Mesenchymal stem cell (in vitro differentiated cells and primary cell): ENCODE data around the gene MRPS23.

ENCODE experiments used
- DNase-seq: peaks from one replicate; pipeline ENCODE4 v3.0.0-alpha.2; 2013
- H2AFZ ChIP-seq: one replicate; pipeline ENCODE4 v1.6.1; 2013; ENCODE audit warnings: low read depth, mild to moderate bottlenecking, control low read depth, inconsistent platforms, low read length, moderate library complexity
- H2AK5ac ChIP-seq: 2 replicates; pipeline ENCODE4 v1.6.1; 2013; ENCODE audit warnings: low read length, moderate library complexity, mild to moderate bottlenecking, inconsistent platforms; ENCODE audit not compliant: severe bottlenecking
- H2BK120ac ChIP-seq: one replicate; pipeline ENCODE4 v1.6.1; 2013; ENCODE audit warnings: low read depth, mild to moderate bottlenecking, inconsistent platforms, low read length, moderate library complexity
- H2BK12ac ChIP-seq, 2 experiments: one replicate each; pipeline ENCODE4 v1.6.1; 2013; ENCODE audit warnings: inconsistent platforms in 2 of 2, low read length in 2 of 2, mild to moderate bottlenecking in 2 of 2, moderate library complexity in 2 of 2, control low read depth in 1 of 2
- H2BK15ac ChIP-seq: one replicate; pipeline ENCODE4 v1.6.1; 2013; ENCODE audit warnings: mild to moderate bottlenecking, low read depth, inconsistent platforms; ENCODE audit not compliant: poor library complexity, severe bottlenecking
- H2BK5ac ChIP-seq: 2 replicates; pipeline ENCODE4 v1.6.1; 2013; ENCODE audit warnings: low read depth, mild to moderate bottlenecking, low read length, control low read depth, inconsistent platforms; ENCODE audit not compliant: poor library complexity, severe bottlenecking
- H3K14ac ChIP-seq, 2 experiments: one replicate each; pipeline ENCODE4 v1.6.1; 2013; ENCODE audit warnings: inconsistent platforms in 2 of 2, low read length in 2 of 2, control low read depth in 1 of 2, mild to moderate bottlenecking in 1 of 2, moderate library complexity in 1 of 2
- H3K18ac ChIP-seq, 2 experiments: one replicate each; pipeline ENCODE4 v1.6.1; 2013; ENCODE audit warnings: inconsistent platforms in 2 of 2, low read length in 2 of 2, control low read depth in 1 of 2, low read depth in 1 of 2, mild to moderate bottlenecking in 1 of 2
- H3K23ac ChIP-seq, 2 experiments: one replicate each; pipeline ENCODE4 v1.6.1; 2013; ENCODE audit warnings: inconsistent platforms in 2 of 2, low read length in 2 of 2, mild to moderate bottlenecking in 2 of 2, moderate library complexity in 2 of 2, control low read depth in 1 of 2
- H3K27ac ChIP-seq: 2 replicates; pipeline ENCODE4 v1.5.1; 2013; ENCODE audit warnings: mild to moderate bottlenecking, moderate library complexity, low read length, control low read depth, inconsistent platforms; ENCODE audit not compliant: poor library complexity, severe bottlenecking
- H3K27me3 ChIP-seq, 2 experiments: 2 replicates each; pipeline versions ENCODE4 v1.6.1 to v1.7.0; 2013; ENCODE audit warnings: low read length in 2 of 2, mild to moderate bottlenecking in 2 of 2, moderate library complexity in 2 of 2, control low read depth in 1 of 2, inconsistent platforms in 1 of 2; ENCODE audit not compliant: control insufficient read depth in 1 of 2, insufficient read depth in 1 of 2
- H3K36me3 ChIP-seq, 2 experiments: 2 replicates each; pipeline versions ENCODE4 v1.6.1 to v1.7.0; 2013; ENCODE audit warnings: low read length in 2 of 2, control low read depth in 1 of 2, inconsistent platforms in 1 of 2, low read depth in 1 of 2, mild to moderate bottlenecking in 1 of 2; ENCODE audit not compliant: insufficient read depth in 2 of 2, control insufficient read depth in 1 of 2
- H3K4ac ChIP-seq, 2 experiments: one replicate each; pipeline ENCODE4 v1.6.1; 2013; ENCODE audit warnings: inconsistent platforms in 2 of 2, low read length in 2 of 2, mild to moderate bottlenecking in 2 of 2, moderate library complexity in 2 of 2, control low read depth in 1 of 2, low read depth in 1 of 2
- H3K4me1 ChIP-seq: 2 replicates; pipeline ENCODE4 v1.6.1; 2013; ENCODE audit warnings: low read depth, low read length, control low read depth; ENCODE audit not compliant: control insufficient read depth, insufficient read depth
- H3K4me2 ChIP-seq: 2 replicates; pipeline ENCODE4 v1.6.1; 2013; ENCODE audit warnings: low read length, mild to moderate bottlenecking, inconsistent platforms; ENCODE audit not compliant: poor library complexity, severe bottlenecking
- H3K4me3 ChIP-seq, 2 experiments: 2 replicates each; pipeline versions ENCODE4 v1.5.1 to v1.7.0; 2013; ENCODE audit warnings: low read length in 2 of 2, mild to moderate bottlenecking in 2 of 2, control low read depth in 1 of 2, low read depth in 1 of 2; ENCODE audit not compliant: insufficient read depth in 1 of 2
- H3K79me1 ChIP-seq: replicated peaks from 2 replicates; pipeline ENCODE4 v1.6.1; 2013; ENCODE audit warnings: mild to moderate bottlenecking, control low read depth, low read length, inconsistent platforms; ENCODE audit not compliant: poor library complexity, severe bottlenecking
- H3K9ac ChIP-seq: 2 replicates; pipeline ENCODE4 v1.7.0; 2013; ENCODE audit warnings: mild to moderate bottlenecking, low read length, moderate library complexity
- H3K9me3 ChIP-seq: 2 replicates; pipeline ENCODE4 v1.7.0; 2013; ENCODE audit warnings: mild to moderate bottlenecking, low read length; ENCODE audit not compliant: control insufficient read depth
- H4K8ac ChIP-seq: one replicate; pipeline ENCODE4 v1.6.1; 2013; ENCODE audit warnings: inconsistent platforms, mild to moderate bottlenecking, low read length, moderate library complexity
- H4K91ac ChIP-seq: one replicate; pipeline ENCODE4 v1.6.1; 2013; ENCODE audit warnings: mild to moderate bottlenecking, low read length, inconsistent platforms
- WGBS: methylation state at CpG from one replicate; pipeline ENCODE4 v1.1.7; 2013; ENCODE audit warnings: mixed read lengths; 5-methylcytosine and 5-hydroxymethylcytosine counted together

Gene MRPS23

GRCh38 chr17:57873261-57874057 lies 23.6 kb upstream of the MRPS23 start:
- H3K9me3 ChIP-seq = no peaks in the 10 kb centered on the region
- H2AFZ ChIP-seq = no peak overlapping the region
- H2BK15ac ChIP-seq = peak overlapping the region; percentile 93
- peaks cover 15% of the 10 kb centered on the region for H3K79me1 ChIP-seq
- H3K4me1 ChIP-seq = peaks cover 66% of the 10 kb centered on the region
- H2AK5ac ChIP-seq = peak overlapping the region; percentile 59
- no peaks in the 10 kb centered on the region for H3K27me3 ChIP-seq
- H3K9ac ChIP-seq = peak overlapping the region; percentile 80
- peak overlapping the region; percentile 62 to 98 for H3K4ac ChIP-seq
- H3K4me2 ChIP-seq = no peak overlapping the region
- H3K27ac ChIP-seq = peak overlapping the region; percentile 99
- H2BK5ac ChIP-seq = no peak overlapping the region
- peaks cover 47 to 71% of the 10 kb centered on the region in 2 experiments for H3K36me3 ChIP-seq
- DNase-seq = no peak
- H2BK12ac ChIP-seq = peak overlapping the region; percentile 69 to 98
- peak overlapping the region in 1 of 2 experiments; percentile 33 for H3K4me3 ChIP-seq
- H2BK120ac ChIP-seq = peak overlapping the region; percentile 95
- peak overlapping the region; percentile 35 to 98 for H3K18ac ChIP-seq
- WGBS = 89% methylated on average over 16 of the region's 16 CpGs
- peak overlapping the region in 1 of 2 experiments; percentile 23 for H3K23ac ChIP-seq
- peak overlapping the region; percentile 97 for H4K8ac ChIP-seq
- H3K14ac ChIP-seq = peak overlapping the region in 1 of 2 experiments; percentile 69
- peak overlapping the region; percentile 81 for H4K91ac ChIP-seq

DNA sequence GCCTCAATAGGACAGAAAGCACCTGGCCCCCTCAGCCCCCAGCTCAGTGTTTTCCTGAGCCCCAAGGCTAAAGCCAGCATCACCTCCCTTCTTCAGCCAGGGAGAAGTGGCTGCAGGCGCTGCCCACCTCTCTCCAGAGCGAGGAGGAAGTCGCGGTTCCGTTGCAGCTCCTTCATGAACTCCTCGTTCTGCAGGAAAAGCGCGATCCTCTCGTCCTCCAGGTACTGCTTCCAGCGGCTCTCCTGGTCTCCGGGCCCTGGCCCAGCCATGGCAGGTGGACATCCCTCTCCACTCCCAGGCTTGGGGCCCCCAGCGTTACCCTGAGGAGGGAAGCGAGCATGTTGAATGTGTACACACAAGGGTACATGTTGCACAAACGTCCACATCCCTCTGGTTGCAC lies 22.7 kb upstream of the MRPS23 start:
- H2BK12ac ChIP-seq = no peak overlapping the region
- H3K18ac ChIP-seq = no peak overlapping the region
- H2BK120ac ChIP-seq = no peak overlapping the region
- H3K23ac ChIP-seq = no peak overlapping the region
- H4K91ac ChIP-seq = no peak overlapping the region
- H2BK15ac ChIP-seq = no peak overlapping the region
- H3K36me3 ChIP-seq = peaks cover 47 to 65% of the 10 kb centered on the region in 2 experiments
- no peak overlapping the region for H3K4me2 ChIP-seq
- H3K4ac ChIP-seq = no peak overlapping the region
- 97% methylated on average over 14 of the region's 14 CpGs for WGBS
- no peak overlapping the region for H3K14ac ChIP-seq
- no peak overlapping the region for H4K8ac ChIP-seq
- H3K9ac ChIP-seq = no peak overlapping the region
- H2AK5ac ChIP-seq = no peak overlapping the region
- peaks cover 15% of the 10 kb centered on the region for H3K79me1 ChIP-seq
- no peak overlapping the region for H2AFZ ChIP-seq
- no peaks in the 10 kb centered on the region for H3K9me3 ChIP-seq
- H3K4me3 ChIP-seq = no peak overlapping the region
- H3K27me3 ChIP-seq = no peaks in the 10 kb centered on the region
- H3K27ac ChIP-seq = no peak overlapping the region
- no peak overlapping the region for H2BK5ac ChIP-seq
- DNase-seq = no peak
- peaks cover 68% of the 10 kb centered on the region for H3K4me1 ChIP-seq

- DNase-seq = no peak
- H2AK5ac ChIP-seq = peak overlapping the region; percentile 72
- H3K79me1 ChIP-seq = peaks cover 18% of the 10 kb centered on the region
- H3K27me3 ChIP-seq = no peaks in the 10 kb centered on the region
- H3K4ac ChIP-seq = no peak overlapping the region
- no peak overlapping the region for H3K14ac ChIP-seq
- H3K4me2 ChIP-seq = no peak overlapping the region
- H2BK12ac ChIP-seq = no peak overlapping the region
- no peak overlapping the region for H3K4me3 ChIP-seq
- no peak overlapping the region for H3K18ac ChIP-seq
- no peak overlapping the region for H4K91ac ChIP-seq
- no peak overlapping the region for H3K23ac ChIP-seq
- whole genome bisulfite sequencing = 88% methylated on average over 8 of the region's 8 CpGs
- no peak overlapping the region for H2BK120ac ChIP-seq
- H3K4me1 ChIP-seq = peaks cover 69% of the 10 kb centered on the region
- H3K9me3 ChIP-seq = no peaks in the 10 kb centered on the region
- no peak overlapping the region for H3K9ac ChIP-seq
- no peak overlapping the region for H2AFZ ChIP-seq
- H2BK5ac ChIP-seq = no peak overlapping the region
- H3K27ac ChIP-seq = no peak overlapping the region
- peaks cover 49 to 66% of the 10 kb centered on the region in 2 experiments for H3K36me3 ChIP-seq
- no peak overlapping the region for H4K8ac ChIP-seq
- H2BK15ac ChIP-seq = no peak overlapping the region
Observed at GRCh38 chr17:57871863-57872262, 22.0 kb upstream of the MRPS23 start.

GRCh38 chr17:57871155-57871554 lies 21.3 kb upstream of the MRPS23 start:
- H2BK12ac ChIP-seq = no peak overlapping the region
- H2AK5ac ChIP-seq = peak overlapping the region; percentile 69
- H3K9me3 ChIP-seq = no peaks in the 10 kb centered on the region
- no peak overlapping the region for H3K9ac ChIP-seq
- peaks cover 63% of the 10 kb centered on the region for H3K4me1 ChIP-seq
- H3K14ac ChIP-seq = no peak overlapping the region
- H2BK15ac ChIP-seq = no peak overlapping the region
- H3K18ac ChIP-seq = peak overlapping the region in 1 of 2 experiments; percentile 22
- WGBS = 94% methylated on average over 7 of the region's 7 CpGs
- H4K91ac ChIP-seq = no peak overlapping the region
- H3K4me2 ChIP-seq = no peak overlapping the region
- H3K79me1 ChIP-seq = peaks cover 20% of the 10 kb centered on the region
- H2AFZ ChIP-seq = no peak overlapping the region
- peak overlapping the region in 1 of 2 experiments; percentile 15 for H3K4ac ChIP-seq
- peaks cover 53 to 66% of the 10 kb centered on the region in 2 experiments for H3K36me3 ChIP-seq
- DNase-seq = no peak
- H3K27me3 ChIP-seq = no peaks in the 10 kb centered on the region
- H2BK120ac ChIP-seq = no peak overlapping the region
- H3K23ac ChIP-seq = no peak overlapping the region
- no peak overlapping the region for H3K27ac ChIP-seq
- H2BK5ac ChIP-seq = no peak overlapping the region
- H4K8ac ChIP-seq = no peak overlapping the region
- H3K4me3 ChIP-seq = no peak overlapping the region
